Adrenal gland (tissue), 12 donors: ENCODE data around the gene YAP1. TPM values are rescaled to one million over a fixed set of nuclear protein-coding genes. Genes with fewer than 3 reads are reported as not detected.
"Not testable (repeated sequence)": the region's sequence is repeated elsewhere in the genome, so short reads cannot be mapped to it uniquely, and the experiment has no call there.

Experiments used
- DNase-seq, 7 donors: peaks; one replicate each; pipeline ENCODE4 v3.0.0-alpha.2; 2019 to 2020
- H3K27ac ChIP-seq, 5 donors: fragments of 200-600 bp; sonication (generic) in 4 of 5; 1 replicate in 3 of 5; 2 replicates in 2 of 5; pipeline versions ENCODE4 v1.5.1 to v1.8.0; 2016 to 2020; ENCODE audit warnings: mild to moderate bottlenecking in 1 of 5
- H3K27me3 ChIP-seq: fragments of 200-600 bp; 2 replicates; pipeline ENCODE4 v1.8.0; 2021
- H3K36me3 ChIP-seq, 2 donors: fragments of 200-600 bp; replicated peaks in 1 of 2; 1 replicate in 1 of 2; 2 replicates in 1 of 2; pipeline versions ENCODE4 v1.5.1 to v1.8.0; 2018 to 2022
- H3K4me1 ChIP-seq, 2 donors: fragments of 200-600 bp; replicated peaks in 1 of 2; 1 replicate in 1 of 2; 2 replicates in 1 of 2; pipeline versions ENCODE4 v1.5.1 to v1.8.0; 2018 to 2021
- H3K4me3 ChIP-seq, 4 donors: fragments of 200-600 bp; sonication (generic) in 3 of 4; one replicate each; pipeline ENCODE4 v1.5.1; 2016 to 2018
- H3K9me3 ChIP-seq, 3 donors: fragments of 200-600 bp; sonication (generic) in 1 of 3; replicated peaks in 1 of 3; 1 replicate in 2 of 3; 2 replicates in 1 of 3; pipeline versions ENCODE4 v1.5.1 to v1.8.0; 2016 to 2021
- POLR2A ChIP-seq, 2 donors: fragments of 450-650 bp; IDR thresholded peaks; one replicate each; pipeline ENCODE4 v1.6.1; 2017; ENCODE audit warnings: antibody characterized with exemption in 2 of 2, mild to moderate bottlenecking in 2 of 2, moderate library complexity in 1 of 2
- WGBS, 4 donors: extraction: QIAGEN DNeasy Blood & Tissue Kit in 2 of 4; methylation state at CpG; one replicate each; pipeline versions ENCODE4 v1.1.5 to v1.1.7; 2013 to 2017; 5-methylcytosine and 5-hydroxymethylcytosine counted together
- intact Hi-C, 2 donors: fragments of 100-400 bp; cut with DNase I; formaldehyde crosslinking; loops; one replicate each; pipeline versions ENCODE4 v1.14.1 to v1.15.0; 2022 to 2023
- polyA plus RNA-seq, 3 donors: library from polyadenylated mRNA; stranded (reverse); fragments of 200-250 nt in 2 of 3; fragments of 350-450 nt in 1 of 3; fragmentation: Illumina TruSeq in 1 of 3; extraction: RNeasy Lipid Tissue Mini Kit (QIAGEN cat#74804) in 1 of 3; gene quantifications; one replicate each; pipeline ENCODE4 v1.2.3, GENCODE V29; 2013 to 2014
- total RNA-seq, 9 donors: library from RNA; depleted of rRNA in 4 of 9; stranded (reverse); fragments of >200 nt in 4 of 9; fragments of 120-200 nt in 1 of 9; fragmentation: NEBNext Ultra II Directional in 1 of 9; extraction: Animal tissue kit (Norgen Biotek cat#: 25700) in 1 of 9; gene quantifications; one replicate each; pipeline versions ENCODE4 v1.1.0 to v1.2.4, GENCODE V29; 2013 to 2023
- TF ChIP-seq, protein P1 (sequence below), 6 experiments: fragments of 450-650 bp in 4 of 6; fragments of 200-600 bp in 2 of 6; sonication (generic) in 1 of 6; IDR thresholded peaks; 1 replicate in 5 of 6; 2 replicates in 1 of 6; pipeline versions ENCODE4 v1.5.1 to v1.8.0; 2016 to 2021; ENCODE audit warnings: antibody characterized with exemption in 6 of 6, mild to moderate bottlenecking in 2 of 6, moderate library complexity in 1 of 6
- donor health status: healthy with polysubstance abuse.
- donor health status: Bipolar disorder and iron deficiency.
- donor health status: DM: yes; HTN: yes; CAD: no.
- donor health status: DM: no; HTN: no; CAD: no.
- donor health status: DM: no; HTN: no; CAD: no.
- donor health status: DM: yes; HTN: yes; CAD: no.

Gene YAP1
- total and polyA plus RNA-seq, 12 donors, result 16.3 to 135 (median 82.9) TPM

DNA sequence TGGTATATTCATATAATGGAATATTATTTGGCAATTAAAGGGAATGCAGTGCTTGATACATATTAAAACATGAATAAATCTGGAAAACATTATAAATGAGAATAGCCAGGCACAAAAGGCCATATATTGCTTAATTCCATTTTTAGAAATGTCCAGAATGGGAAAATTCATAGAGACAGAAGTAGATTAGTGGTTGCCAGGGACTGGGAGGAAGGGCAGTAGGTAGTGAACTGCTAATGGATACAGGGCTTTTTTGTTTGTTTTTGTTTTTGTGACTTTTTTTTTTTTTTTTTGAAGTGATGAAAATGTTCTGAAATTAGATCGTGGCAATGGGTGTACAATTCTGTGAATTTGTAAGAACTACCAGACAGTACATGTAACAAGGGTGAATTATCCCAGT, 86.1 kb downstream of the YAP1 start:
- Histone ChIP-seq H3K4me1 (no peaks in the 10 kb centered on the region), H3K27ac (no peak overlapping the region), H3K36me3 (no peaks in the 10 kb centered on the region), H3K27me3 (no peaks in the 10 kb centered on the region), H3K4me3 (no peak overlapping the region), H3K9me3 (no peaks in the 10 kb centered on the region)
- WGBS, 4 donors, result 87 to 96% (median 92%) methylated on average over 1 of the region's 1 CpG
- DNase-seq, result no peak
- intact Hi-C loops, result no loop called here
- no peak for TF ChIP-seq POLR2A (IDR thresholded peaks at IDR 0.05)

DNA sequence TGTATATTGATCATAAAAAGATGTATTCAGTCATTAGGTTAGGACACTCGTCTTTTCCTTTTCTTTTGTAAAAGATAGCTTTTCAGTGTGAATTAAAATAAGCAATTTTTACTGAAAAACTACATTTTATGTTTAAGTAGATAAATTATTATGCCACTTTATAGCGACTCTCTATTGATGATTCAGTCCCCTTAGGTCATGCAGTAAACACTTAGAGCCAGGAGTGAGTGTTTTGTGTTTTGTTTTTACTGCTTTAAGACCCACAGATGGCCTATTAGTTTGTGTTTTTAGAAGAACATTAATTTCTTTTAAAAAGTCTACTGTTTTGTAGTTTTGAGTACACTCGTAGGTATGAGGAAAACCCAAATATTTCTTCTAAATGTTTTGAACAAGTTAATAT, 86.6 kb downstream of the YAP1 start:
- Histone ChIP-seq H3K27ac (no peak overlapping the region), H3K4me1 (no peaks in the 10 kb centered on the region), H3K36me3 (no peaks in the 10 kb centered on the region), H3K27me3 (no peaks in the 10 kb centered on the region), H3K4me3 (no peak overlapping the region), H3K9me3 (no peaks in the 10 kb centered on the region)
- no peak for TF ChIP-seq POLR2A (IDR thresholded peaks at IDR 0.05)
- TF ChIP-seq, protein P1, sequence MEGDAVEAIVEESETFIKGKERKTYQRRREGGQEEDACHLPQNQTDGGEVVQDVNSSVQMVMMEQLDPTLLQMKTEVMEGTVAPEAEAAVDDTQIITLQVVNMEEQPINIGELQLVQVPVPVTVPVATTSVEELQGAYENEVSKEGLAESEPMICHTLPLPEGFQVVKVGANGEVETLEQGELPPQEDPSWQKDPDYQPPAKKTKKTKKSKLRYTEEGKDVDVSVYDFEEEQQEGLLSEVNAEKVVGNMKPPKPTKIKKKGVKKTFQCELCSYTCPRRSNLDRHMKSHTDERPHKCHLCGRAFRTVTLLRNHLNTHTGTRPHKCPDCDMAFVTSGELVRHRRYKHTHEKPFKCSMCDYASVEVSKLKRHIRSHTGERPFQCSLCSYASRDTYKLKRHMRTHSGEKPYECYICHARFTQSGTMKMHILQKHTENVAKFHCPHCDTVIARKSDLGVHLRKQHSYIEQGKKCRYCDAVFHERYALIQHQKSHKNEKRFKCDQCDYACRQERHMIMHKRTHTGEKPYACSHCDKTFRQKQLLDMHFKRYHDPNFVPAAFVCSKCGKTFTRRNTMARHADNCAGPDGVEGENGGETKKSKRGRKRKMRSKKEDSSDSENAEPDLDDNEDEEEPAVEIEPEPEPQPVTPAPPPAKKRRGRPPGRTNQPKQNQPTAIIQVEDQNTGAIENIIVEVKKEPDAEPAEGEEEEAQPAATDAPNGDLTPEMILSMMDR (IDR thresholded peaks at IDR 0.05), result no peak
- 71 to 75% (median 73%) methylated on average over 3 of the region's 3 CpGs for WGBS, 4 donors
- no peak for DNase-seq
- intact Hi-C loops, result no loop called here

DNA sequence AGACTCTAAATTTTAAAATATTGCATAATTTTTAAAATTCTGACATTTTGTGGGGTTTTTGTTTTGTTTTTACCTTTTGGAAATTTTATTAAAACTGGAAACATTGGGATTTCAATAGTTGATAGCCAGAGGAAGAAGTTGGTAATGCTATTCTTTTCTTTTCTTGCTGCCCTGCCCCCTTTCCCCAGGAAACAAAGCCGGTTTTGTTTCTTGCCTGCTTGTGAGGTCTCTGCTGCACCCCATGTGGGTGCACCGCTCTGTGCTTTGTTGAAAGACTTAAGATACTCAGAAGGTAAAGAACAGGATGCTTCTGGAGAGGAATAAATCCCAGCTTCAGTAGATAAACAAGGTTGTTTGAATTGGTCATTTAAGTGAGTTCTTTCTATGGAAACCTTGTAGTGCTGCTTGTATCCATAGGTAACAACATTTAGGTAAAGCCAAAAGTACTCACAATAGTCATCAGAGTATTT, 87.5 kb downstream of the YAP1 start:
- 70 to 90% (median 82%) methylated on average over 2 of the region's 2 CpGs for WGBS, 4 donors
- no peaks in the 10 kb centered on the region for H3K27me3 ChIP-seq
- no peak overlapping the region for H3K27ac ChIP-seq
- H3K4me3 ChIP-seq, result no peak overlapping the region
- TF ChIP-seq, protein P1 (IDR thresholded peaks at IDR 0.05), result no peak
- TF ChIP-seq POLR2A (IDR thresholded peaks at IDR 0.05), result no peak
- DNase-seq, result no peak
- intact Hi-C loops, result no loop called here
- no peaks in the 10 kb centered on the region for H3K9me3 ChIP-seq
- no peaks in the 10 kb centered on the region for H3K4me1 ChIP-seq
- H3K36me3 ChIP-seq, result no peaks in the 10 kb centered on the region

DNA sequence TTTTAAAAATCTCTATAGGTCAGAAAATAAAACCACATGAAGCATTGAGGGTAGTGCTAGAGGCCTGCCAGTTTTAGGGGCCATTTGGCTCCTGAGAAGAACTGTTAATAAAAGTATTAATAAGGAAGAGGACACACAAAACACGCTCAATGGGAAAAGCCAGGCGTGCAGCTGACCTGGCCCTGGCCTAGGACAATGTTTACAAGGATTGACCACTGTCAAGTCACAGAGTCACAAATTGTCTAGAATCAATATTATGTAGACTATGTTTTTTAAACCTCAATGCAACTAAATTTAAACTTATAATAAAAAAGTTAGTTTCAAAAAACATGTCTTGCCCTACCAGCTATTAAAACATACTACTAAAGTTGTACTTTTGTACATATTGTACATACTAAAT, 89.4 kb downstream of the YAP1 start:
- no peaks in the 10 kb centered on the region for H3K27me3 ChIP-seq
- no peak for DNase-seq
- H3K4me1 ChIP-seq, result no peaks in the 10 kb centered on the region
- 96 to 100% (median 97%) methylated on average over 2 of the region's 2 CpGs for WGBS, 4 donors
- intact Hi-C loops, result no loop called here
- no peak overlapping the region for H3K4me3 ChIP-seq
- no peaks in the 10 kb centered on the region for H3K36me3 ChIP-seq
- no peaks in the 10 kb centered on the region for H3K9me3 ChIP-seq
- no peak overlapping the region for H3K27ac ChIP-seq
- TF ChIP-seq, protein P1 (IDR thresholded peaks at IDR 0.05), result no peak
- no peak for TF ChIP-seq POLR2A (IDR thresholded peaks at IDR 0.05)

DNA sequence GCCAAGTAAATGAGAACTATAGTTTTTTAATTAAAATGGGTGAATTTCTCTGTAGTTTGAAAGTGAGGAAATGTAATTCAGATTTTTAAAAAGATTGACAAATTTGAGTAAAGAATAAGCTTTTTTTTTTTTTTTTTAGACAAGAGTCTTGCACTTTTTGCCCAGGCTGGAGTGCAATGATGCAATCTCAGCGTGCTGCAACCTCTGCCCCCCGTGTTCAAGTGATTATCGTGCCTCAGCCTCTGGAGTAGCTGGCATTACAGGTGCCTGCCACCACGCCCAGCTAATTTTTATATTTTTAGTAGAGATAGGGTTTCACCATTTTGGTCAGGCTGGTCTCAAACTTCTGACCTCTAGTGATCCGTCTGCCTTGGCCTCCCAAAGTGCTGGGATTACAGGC, 90.1 kb downstream of the YAP1 start:
- H3K4me3 ChIP-seq, H3K9me3 ChIP-seq, H3K27me3 ChIP-seq, H3K27ac ChIP-seq, DNase-seq, intact Hi-C loops, H3K36me3 ChIP-seq, H3K4me1 ChIP-seq: not testable (repeated sequence)
- WGBS, 4 donors, result 83 to 91% (median 86%) methylated on average over 5 of the region's 5 CpGs
